Measurements from ENCODE around the gene BZW1.
"Not testable (repeated sequence)": the region's sequence is repeated elsewhere in the genome, so short reads cannot be mapped to it uniquely, and the experiment has no call there.

Gene BZW1

GRCh38 chr2:200794143-200794542 is 17.6 kb upstream of the BZW1 start:
- DNase-seq: no peak

DNA sequence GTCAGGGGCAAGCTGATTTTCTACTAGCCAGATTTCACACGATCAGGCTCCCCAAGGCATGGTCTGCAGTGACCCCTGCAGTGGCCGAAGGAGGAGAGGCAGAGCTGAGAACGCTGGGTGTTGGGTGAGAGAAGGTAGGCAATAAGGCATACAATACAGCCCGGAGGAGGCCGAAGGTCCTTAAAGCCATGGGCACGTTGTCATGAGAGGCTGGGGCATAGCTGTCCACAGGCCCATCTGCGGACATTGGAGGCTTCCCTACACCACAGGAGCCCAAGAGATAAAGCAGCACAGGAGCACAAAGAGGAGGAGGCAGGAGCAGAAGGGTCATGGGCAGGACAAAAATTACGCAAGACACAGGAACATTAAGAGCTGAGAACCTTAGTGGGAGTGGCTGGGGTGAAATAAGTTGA is 16.7 kb upstream of the BZW1 start:
- DNase-seq: no peak

GRCh38 chr2:200796561-200796960 is 15.1 kb upstream of the BZW1 start:
- no peak for DNase-seq

DNA sequence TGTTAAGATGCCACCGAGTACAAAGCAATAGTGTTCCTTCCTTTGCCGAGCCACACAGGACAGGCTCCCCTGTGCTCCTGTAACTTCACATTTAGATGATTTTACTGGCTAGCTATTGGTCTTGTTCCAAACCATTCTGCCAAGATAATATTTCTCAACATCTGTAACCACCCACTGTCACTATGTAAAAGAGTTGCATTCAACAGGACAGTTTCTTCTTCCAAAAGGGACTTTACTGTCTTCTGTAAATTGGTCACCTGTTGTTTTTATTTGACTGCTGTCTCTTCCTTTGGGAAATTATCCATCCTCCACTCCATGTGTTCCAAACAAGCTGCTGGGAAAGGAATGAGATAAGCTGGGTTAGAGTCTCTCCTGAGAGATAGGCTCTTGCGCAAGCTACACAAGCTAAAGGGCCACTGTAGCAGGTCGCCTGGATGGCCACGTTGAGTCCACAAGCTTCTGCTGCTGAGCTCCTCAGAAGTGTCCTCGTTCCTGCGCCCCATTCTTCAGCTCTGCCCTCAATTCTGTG is 14.4 kb upstream of the BZW1 start:
- DNase-seq: no peak

DNA sequence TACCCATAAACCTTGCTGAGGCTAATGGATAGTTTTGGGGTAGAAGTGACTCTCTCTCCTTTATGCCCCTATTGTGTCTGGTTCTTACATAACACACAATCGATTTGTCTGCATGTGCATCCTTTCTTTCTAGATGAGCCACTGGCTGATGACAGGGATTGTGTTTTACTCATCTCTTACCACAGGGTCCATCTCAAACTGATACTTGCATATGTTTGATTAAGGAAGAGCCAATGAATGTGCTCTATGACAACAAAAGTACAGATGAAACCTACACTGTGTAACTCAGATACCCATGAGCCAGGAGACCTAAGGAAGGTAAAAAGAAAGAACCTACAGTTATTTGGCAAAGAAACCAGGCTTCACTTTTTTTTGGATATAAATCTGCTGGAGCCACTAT is 13.2 kb upstream of the BZW1 start:
- DNase-seq: no peak

- DNase-seq: no peak
Measured at GRCh38 chr2:200800458-200800857, 11.3 kb upstream of the BZW1 start.

- not testable (repeated sequence) for DNase-seq
Measured at GRCh38 chr2:200801431-200801830, 10.3 kb upstream of the BZW1 start.

- DNase-seq: no peak
Measured at GRCh38 chr2:200809506-200810251, 2.0 kb upstream of the BZW1 start.

DNA sequence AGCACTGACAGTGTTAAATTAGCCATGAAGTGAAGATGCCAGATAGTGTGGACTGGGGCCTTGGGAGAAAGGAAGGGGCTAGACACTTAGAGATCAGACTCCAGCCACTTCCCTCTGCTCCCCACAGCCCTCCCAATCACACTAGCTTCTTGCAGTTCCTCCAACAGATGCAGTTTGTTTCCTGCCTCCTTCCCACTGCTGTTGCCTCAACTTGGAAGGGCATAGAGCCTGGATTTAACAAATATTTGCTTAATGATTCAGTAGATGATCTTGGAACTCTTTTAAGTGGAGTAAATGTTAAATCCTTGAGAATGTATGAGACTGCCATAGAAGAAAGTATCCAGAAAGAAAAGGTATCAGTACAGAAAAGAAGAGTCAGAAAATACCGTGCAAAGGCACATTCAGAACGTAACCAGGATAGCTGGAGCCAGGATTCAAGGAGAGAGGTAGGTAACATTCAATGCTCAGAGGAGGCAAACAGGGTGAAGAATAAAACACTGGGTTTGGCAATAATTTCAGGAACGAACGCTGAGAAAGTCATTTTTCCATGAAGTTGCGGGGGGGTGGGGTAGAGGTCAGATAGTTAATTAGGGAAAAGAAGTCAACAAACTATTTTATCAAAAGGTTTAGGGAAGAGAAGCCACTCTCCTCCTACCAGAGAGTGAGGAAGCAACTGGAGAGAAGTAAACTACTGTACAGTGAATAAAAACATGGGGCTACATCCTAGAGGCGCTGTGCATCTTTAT is 1.3 kb upstream of the BZW1 start:
- no peak for DNase-seq

- DNase-seq: no peak
Measured at GRCh38 chr2:200810998-200811332, 745 bp upstream of the BZW1 start.

- peak; percentile 63 for DNase-seq
Measured at GRCh38 chr2:200812122-200813022, 662 bp downstream of the BZW1 start.

DNA sequence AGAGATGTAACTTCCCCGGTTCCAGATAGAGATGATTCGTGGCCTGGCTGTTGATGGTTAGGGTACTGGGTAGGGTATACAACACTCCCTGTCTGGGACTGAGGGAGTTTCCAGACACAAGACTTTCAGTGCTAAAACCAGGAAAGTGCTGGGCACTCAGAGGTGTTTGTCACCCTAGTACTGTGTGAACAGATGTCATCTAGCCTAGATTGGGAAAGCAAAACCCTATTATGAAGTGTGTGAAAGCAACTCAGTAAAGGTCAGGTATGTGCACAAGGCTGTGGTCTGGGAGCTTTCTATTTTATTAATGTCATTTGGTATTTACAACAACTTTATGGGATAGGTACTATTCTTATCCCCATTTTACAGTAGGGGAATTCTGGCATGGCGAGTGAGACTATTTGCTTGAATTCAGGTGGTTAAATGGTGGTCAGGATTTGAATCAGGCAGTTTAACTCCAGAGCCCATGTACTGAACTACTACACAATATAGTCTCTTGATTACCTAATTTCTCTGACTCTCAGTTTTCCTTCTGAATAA is 2.6 kb downstream of the BZW1 start:
- no peak for DNase-seq

DNA sequence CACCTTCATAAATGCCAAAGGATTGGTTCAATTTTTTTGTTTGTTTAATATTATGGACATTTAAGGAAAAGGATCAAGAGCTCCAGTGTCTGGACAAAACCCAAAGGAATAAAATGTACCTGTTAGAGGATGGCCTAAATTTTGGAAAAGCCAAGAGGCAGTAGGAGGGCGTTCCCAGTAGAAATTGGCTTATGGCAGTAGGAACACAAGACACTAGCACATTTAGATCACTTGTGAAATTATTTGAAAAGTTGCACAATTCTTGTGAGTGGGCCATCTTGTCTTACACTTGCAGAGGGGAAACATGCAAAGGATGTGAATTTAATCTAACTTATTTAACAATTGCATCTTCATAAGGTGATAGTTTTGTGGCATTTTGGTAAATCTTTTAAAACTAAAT is 3.2 kb downstream of the BZW1 start:
- DNase-seq: no peak

DNA sequence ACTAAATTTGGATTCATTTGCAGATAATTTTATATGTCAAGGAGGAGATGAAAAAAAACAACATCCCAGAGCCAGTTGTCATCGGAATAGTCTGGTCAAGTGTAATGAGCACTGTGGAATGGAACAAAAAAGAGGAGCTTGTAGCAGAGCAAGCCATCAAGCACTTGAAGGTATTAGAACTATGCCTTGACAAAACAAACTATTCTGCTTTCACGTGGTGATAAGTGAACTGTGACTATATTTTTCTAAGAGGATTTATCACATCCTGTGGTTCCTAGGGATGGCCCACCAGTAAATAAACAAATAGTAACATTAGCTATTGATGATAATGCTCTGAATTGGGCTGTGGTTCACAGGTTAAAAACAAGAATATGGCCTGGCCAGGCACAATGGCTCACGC is 7.0 kb downstream of the BZW1 start:
- not testable (repeated sequence) for DNase-seq

DNA sequence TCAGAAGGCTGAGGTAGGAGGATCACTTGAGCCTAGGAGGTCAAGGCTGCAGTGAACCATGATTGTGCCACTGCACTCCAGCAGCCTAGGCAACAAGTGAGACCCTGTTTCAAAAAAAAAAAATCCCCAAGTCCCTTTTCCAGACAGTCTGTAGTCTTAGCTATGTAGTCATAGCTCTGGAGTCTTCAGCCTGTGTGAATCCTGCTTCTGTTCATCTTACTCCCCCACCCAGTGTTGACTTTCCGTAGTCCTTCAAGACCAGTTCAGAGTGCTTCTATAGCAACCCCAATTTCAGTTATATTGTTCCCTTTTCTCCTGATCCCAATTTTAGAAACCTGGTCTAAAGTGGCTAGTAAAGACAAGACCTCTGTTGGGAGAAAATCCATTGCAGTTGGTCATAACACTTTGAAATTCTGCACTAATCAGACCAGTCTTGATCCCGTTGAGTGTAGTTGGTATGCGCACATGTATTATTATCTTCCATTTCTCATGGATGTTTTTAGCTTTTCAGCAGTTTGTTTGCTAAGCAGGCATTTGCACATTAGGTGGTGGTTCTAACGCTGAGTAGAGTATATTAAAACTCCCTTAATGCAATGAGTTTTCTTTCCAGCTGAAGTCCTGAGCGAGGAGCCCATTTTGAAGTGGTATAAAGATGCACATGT is 9.0 kb downstream of the BZW1 start:
- DNase-seq: no peak

DNA sequence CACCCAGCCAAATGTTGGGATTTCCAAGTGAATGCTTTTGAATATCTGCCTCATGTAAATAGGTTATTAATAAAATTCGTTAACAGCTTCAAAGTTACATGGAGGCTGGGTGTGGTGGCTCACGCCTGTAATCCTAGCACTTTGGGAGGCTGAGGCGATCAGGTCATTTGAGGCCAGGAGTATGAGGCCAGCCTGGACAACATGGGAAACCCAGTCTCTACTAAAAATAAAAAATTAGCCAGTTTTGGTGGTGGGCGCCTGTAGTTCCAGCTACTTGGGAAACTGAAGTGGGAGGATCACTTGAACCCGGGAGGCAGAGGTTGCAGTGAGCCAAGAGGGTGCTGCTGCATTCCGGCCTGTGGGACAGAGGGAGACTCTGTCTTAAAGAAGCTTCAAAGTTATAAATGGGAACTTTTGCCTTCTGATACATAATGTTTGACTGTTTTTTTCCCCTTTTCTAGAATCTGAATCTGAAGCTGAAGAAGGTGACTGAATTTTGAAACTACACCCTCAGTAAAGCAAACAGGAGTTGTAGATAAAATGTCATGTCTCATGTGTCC is 10.1 kb downstream of the BZW1 start:
- DNase-seq: no peak

- DNase-seq: no peak
Measured at GRCh38 chr2:200828104-200828503, 16.4 kb downstream of the BZW1 start.

DNA sequence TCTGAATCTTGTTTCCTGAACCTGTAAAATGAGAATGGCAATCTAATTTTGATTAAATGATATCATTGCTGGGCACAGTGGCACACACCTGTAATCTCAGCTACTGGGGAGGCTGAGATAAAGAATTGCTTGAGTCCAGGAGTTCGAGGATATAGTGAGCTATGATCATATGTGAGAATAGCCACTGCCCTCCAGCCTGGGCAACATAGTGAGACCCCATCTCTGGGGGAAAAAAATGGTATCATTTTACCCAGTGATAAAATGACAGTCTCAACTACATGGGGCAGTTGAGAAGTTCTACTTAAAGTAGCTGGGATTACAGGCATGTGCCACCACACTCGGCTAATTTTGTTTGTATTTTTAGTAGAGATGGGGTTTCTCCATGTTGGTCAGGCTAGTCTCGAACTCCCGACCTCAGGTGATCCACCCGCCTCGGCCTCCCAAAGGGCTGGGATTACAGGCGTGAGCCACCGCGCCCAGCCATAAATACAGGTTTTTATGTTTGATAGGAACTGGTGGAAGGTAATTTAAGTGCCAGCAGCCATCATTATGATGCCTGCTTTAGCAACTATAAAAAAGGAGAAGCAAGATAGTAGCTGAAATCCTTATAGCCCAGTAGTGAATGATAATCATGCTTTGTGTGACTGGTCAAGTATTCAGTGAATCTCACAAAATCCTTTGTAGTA is 17.0 kb downstream of the BZW1 start:
- DNase-seq: no peak

GRCh38 chr2:200829258-200829655 is 17.5 kb downstream of the BZW1 start:
- DNase-seq: no peak

DNA sequence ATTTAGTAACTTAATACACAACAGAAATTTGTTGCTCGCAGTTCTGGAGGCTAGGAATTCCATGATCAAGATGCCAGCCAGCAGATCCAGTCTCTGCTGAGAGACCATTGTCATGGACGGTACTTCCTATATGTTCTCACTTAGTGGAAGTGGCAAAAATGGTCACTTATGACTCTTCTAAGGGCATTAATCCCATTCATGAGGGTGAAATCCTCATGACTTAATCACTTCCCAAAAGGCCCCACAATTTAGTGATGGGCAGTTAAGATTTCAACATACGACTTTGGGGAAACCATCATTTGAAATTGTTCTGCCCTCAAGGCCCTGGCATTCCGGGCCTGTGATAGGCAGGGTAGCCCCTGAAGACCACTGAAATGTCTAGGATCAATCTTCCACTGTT is 23.0 kb downstream of the BZW1 start:
- no peak for DNase-seq

DNA sequence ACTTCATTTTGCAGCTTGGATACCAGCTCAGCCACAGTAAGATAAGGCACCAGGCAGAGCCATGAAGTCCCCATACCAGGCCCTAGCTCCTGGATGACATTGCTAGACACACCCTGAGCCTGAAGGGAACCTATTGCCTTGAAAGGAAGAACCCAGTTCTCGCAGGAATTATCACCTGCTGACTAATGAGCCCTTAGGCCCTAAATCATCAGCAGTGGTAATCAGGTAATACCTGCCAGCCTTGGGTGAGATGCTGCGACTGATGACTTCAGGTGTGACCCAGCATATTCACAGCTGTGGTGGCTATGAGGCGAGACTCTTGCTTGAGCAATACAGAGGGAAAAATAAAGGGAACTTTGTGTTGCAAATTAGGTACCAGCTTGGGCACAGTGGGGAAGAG is 27.8 kb downstream of the BZW1 start:
- no peak for DNase-seq

All from stimulated activated CD4-positive, alpha-beta T cell treated with anti-CD3 and anti-CD28 coated beads, Interleukin-4, amount 100 ng/mL, for 1 hour (primary cell).